Upper lobe of left lung (tissue), 6 donors: ENCODE measurements around the gene CFI. TPM values are rescaled to one million over a fixed set of nuclear protein-coding genes. Genes with fewer than 3 reads are reported as not detected.
"Not testable (repeated sequence)": the region's sequence is repeated elsewhere in the genome, so short reads cannot be mapped to it uniquely, and the experiment has no call there.

Experiments used
- ATAC-seq, 2 donors: fragments of 200-7000 bp; cut with Tn5 transposase; one replicate each; pipeline ENCODE4 v1.9.1; 2022; ENCODE audit warnings: mild to moderate bottlenecking in 2 of 2, moderate library complexity in 2 of 2; ENCODE audit not compliant: low FRiP score in 2 of 2
- DNase-seq, 2 donors: peaks; one replicate each; pipeline ENCODE4 v3.0.0-alpha.2; 2019 to 2020
- H3K27ac ChIP-seq, 4 donors: fragments of 200-600 bp; sonication (generic); one replicate each; pipeline ENCODE4 v1.5.1; 2016 to 2019
- H3K27me3 ChIP-seq, 4 donors: fragments of 200-600 bp; sonication (generic); one replicate each; pipeline ENCODE4 v1.5.1; 2017 to 2019
- H3K36me3 ChIP-seq, 4 donors: fragments of 200-600 bp; sonication (generic); one replicate each; pipeline ENCODE4 v1.5.1; 2016 to 2019
- H3K4me1 ChIP-seq, 4 donors: fragments of 200-600 bp; sonication (generic); one replicate each; pipeline ENCODE4 v1.5.1; 2018 to 2019
- H3K4me3 ChIP-seq, 4 donors: fragments of 200-600 bp; sonication (generic); one replicate each; pipeline ENCODE4 v1.5.1; 2017 to 2019; ENCODE audit warnings: mild to moderate bottlenecking in 2 of 4, moderate library complexity in 1 of 4
- H3K9me3 ChIP-seq, 4 donors: fragments of 200-600 bp; sonication (generic); one replicate each; pipeline ENCODE4 v1.5.1; 2018 to 2019
- EP300 ChIP-seq, 4 donors: sonication (generic); formaldehyde crosslinking; IDR thresholded peaks; one replicate each; pipeline ENCODE4 v1.5.1; 2017; ENCODE audit warnings: antibody characterized with exemption in 4 of 4, control low read depth in 2 of 4
- POLR2A ChIP-seq, 4 donors: fragments of 450-650 bp; IDR thresholded peaks; one replicate each; pipeline ENCODE4 v1.5.1; 2016 to 2017; ENCODE audit warnings: antibody characterized with exemption in 4 of 4, mild to moderate bottlenecking in 2 of 4
- POLR2AphosphoS5 ChIP-seq, 2 donors: sonication (generic); formaldehyde crosslinking; IDR thresholded peaks; one replicate each; pipeline ENCODE4 v1.5.1; 2017; ENCODE audit warnings: antibody characterized with exemption in 2 of 2
- WGBS, 2 donors: methylation state at CpG; one replicate each; pipeline ENCODE4 v1.1.5; 2017 to 2018; 5-methylcytosine and 5-hydroxymethylcytosine counted together
- total RNA-seq, 6 donors: library from RNA; depleted of rRNA in 4 of 6; stranded (reverse); fragments of >200 nt in 4 of 6; gene quantifications; one replicate each; pipeline versions ENCODE4 v1.1.0 to v1.2.1, GENCODE V29; 2016 to 2021
- TF ChIP-seq, protein P1 (sequence below), 6 experiments: fragments of 450-650 bp in 4 of 6; fragments of 200-600 bp in 2 of 6; sonication (generic) in 2 of 6; IDR thresholded peaks; one replicate each; pipeline ENCODE4 v1.5.1; 2016 to 2019; ENCODE audit warnings: antibody characterized with exemption in 6 of 6
- donor health status: DM: no; HTN: no; CAD: no; lungs with moderate emphysema.
- donor health status: DM: no; HTN: yes; CAD: no; lungs with severe emphysema.

CFI gene
- total RNA-seq, 6 donors from 2014 or later: 20.2 to 122 (median 53.3) TPM

DNA sequence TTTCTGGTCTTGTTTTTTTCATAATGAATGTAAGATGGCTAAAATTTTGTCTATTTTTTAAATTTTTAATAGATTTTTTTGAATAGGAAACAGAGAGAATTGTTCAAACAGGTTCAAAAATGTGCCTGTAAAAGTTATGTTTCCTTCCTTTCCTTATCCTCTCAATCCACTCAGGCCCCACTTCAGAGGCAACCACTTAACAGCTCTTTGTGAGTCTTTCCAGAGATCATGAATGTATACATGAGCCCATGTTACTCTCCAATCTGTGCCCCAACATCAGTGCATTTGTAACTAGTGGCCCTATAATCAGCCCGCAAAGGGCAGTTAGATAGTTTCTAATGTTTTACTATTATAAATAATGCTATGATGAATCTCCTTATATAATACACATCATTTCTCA is 14.0 kb downstream of the CFI start:
- 76 to 77% methylated on average over 1 of the region's 1 CpG for whole genome bisulfite sequencing, 2 donors
- Histone ChIP-seq H3K36me3 (no peaks in the 10 kb centered on the region), H3K27me3 (no peaks in the 10 kb centered on the region), H3K9me3 (no peaks in the 10 kb centered on the region), H3K4me3 (no peak overlapping the region), H3K27ac (no peak overlapping the region), H3K4me1 (no peaks in the 10 kb centered on the region)
- ATAC-seq (no peak), DNase-seq (peak in 1 of 2 donors; percentile 36)
- TF ChIP-seq, protein P1, sequence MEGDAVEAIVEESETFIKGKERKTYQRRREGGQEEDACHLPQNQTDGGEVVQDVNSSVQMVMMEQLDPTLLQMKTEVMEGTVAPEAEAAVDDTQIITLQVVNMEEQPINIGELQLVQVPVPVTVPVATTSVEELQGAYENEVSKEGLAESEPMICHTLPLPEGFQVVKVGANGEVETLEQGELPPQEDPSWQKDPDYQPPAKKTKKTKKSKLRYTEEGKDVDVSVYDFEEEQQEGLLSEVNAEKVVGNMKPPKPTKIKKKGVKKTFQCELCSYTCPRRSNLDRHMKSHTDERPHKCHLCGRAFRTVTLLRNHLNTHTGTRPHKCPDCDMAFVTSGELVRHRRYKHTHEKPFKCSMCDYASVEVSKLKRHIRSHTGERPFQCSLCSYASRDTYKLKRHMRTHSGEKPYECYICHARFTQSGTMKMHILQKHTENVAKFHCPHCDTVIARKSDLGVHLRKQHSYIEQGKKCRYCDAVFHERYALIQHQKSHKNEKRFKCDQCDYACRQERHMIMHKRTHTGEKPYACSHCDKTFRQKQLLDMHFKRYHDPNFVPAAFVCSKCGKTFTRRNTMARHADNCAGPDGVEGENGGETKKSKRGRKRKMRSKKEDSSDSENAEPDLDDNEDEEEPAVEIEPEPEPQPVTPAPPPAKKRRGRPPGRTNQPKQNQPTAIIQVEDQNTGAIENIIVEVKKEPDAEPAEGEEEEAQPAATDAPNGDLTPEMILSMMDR (IDR thresholded peaks at IDR 0.05): no peak
- no peak for TF ChIP-seq POLR2A (IDR thresholded peaks at IDR 0.05)
- no peak for TF ChIP-seq EP300 (IDR thresholded peaks at IDR 0.05)
- TF ChIP-seq POLR2AphosphoS5 (IDR thresholded peaks at IDR 0.05): no peak

DNA sequence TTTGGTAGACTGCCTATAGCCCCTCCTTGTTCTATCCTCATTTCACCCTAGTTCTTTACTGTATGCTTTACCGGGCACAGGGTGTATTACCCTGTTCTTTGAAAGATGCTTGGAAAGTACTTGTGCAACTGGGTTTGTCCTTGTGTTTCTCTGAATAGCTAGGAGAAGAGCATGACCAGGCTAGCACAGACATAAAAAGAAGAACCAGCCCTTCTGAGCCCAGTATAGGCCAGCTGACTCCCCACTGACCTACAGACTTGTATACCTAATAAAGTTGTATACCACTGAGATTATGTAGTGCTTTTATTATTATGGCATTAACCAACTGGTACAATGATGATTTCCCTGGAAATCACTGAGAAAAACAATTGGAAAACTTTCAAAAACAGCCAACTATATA is 15.0 kb downstream of the CFI start:
- Histone ChIP-seq H3K27me3 (no peaks in the 10 kb centered on the region), H3K27ac (no peak overlapping the region), H3K36me3 (no peaks in the 10 kb centered on the region), H3K9me3 (no peaks in the 10 kb centered on the region), H3K4me3 (no peak overlapping the region), H3K4me1 (no peaks in the 10 kb centered on the region)
- ATAC-seq (no peak), DNase-seq (no peak)
- no peak for TF ChIP-seq EP300 (IDR thresholded peaks at IDR 0.05)
- TF ChIP-seq POLR2AphosphoS5 (IDR thresholded peaks at IDR 0.05): no peak
- TF ChIP-seq, protein P1 (IDR thresholded peaks at IDR 0.05): no peak
- no peak for TF ChIP-seq POLR2A (IDR thresholded peaks at IDR 0.05)
- WGBS, 2 donors: 78 to 85% methylated on average over 1 of the region's 1 CpG

DNA sequence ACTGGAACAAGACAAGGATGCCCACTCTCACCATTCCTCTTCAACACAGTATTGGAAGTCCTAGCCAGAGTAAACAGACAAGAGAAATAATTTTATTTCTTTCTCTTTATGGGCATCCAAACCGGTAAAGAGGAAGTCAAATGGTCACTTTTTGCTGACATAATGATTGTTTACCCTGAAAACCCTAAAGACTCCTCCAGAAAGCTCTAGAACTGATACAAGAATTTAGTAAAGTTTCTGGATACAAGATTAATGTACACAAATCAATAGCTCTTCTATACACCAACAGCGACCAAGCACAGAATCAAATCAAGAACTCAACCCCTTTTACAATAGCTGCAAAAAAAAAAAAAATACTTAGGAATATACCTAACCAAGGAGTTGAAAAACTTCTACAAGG is 19.7 kb downstream of the CFI start:
- H3K4me1 ChIP-seq, H3K27ac ChIP-seq, H3K4me3 ChIP-seq, DNase-seq, H3K36me3 ChIP-seq, H3K9me3 ChIP-seq, ATAC-seq, H3K27me3 ChIP-seq: not testable (repeated sequence)
- WGBS, 2 donors: 79 to 82% methylated on average over 2 of the region's 2 CpGs

DNA sequence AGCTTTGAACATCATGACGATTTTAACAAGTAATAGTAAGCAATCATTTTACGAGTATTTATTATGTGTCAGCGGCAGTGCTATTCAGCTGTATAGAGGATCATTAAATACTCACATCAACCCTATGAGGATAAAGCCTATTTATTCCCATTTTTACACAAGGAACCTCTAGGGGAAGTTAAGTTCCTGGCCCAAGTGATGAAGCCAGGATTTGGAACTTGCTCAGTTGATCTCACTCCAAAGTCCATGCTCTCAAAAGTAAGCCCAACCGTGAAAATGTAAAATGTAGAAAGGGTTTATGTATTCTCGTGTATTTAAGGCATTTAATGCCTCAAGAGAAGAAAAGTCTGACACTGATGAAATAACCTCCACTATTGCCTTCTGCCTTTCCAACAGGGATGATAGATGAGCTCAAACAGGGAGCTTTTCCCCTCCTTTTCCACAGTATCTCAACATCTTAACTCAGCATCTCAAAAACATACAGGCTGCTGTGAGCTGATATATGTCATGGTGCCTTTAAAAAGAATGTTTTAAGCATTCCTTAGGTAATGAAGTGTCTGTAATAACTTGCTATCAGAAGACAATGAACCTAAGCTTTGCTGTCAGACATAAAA is 36.9 kb downstream of the CFI start:
- no peaks in the 10 kb centered on the region for H3K27me3 ChIP-seq
- TF ChIP-seq EP300 (IDR thresholded peaks at IDR 0.05) (no peak), POLR2AphosphoS5 (IDR thresholded peaks at IDR 0.05) (no peak), POLR2A (IDR thresholded peaks at IDR 0.05) (no peak)
- TF ChIP-seq, protein P1 (IDR thresholded peaks at IDR 0.05): no peak
- DNase-seq (no peak), ATAC-seq (no peak)
- H3K36me3 ChIP-seq: peaks cover 0 to 6% (median 0%) of the 10 kb centered on the region in 4 donors
- no peak overlapping the region for H3K27ac ChIP-seq
- H3K4me3 ChIP-seq: no peak overlapping the region
- no peaks in the 10 kb centered on the region for H3K4me1 ChIP-seq
- WGBS, 2 donors: 68 to 74% methylated on average over 5 of the region's 5 CpGs
- no peaks in the 10 kb centered on the region for H3K9me3 ChIP-seq

DNA sequence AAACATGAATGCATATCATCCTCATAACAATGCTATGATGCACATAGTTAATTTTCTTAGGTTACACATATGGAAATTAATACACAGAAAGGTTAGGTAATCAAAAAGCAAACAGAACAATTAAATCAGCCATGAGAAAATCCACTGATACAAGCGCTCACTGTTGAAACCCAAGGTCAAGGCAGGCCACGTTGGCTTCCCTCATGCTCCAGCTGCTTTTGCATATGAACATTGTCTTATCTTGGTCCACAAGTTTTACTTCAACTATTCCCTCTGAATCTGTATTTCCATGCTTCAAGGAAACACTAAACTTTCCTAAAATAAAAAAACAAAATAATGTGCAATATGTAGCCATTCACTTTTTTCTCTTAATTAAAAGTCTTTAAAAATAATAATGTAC is 37.4 kb downstream of the CFI start:
- Histone ChIP-seq H3K27ac (no peak overlapping the region), H3K36me3 (peaks cover 0 to 6% (median 0%) of the 10 kb centered on the region in 4 donors), H3K27me3 (no peaks in the 10 kb centered on the region), H3K4me3 (no peak overlapping the region), H3K4me1 (no peaks in the 10 kb centered on the region), H3K9me3 (no peaks in the 10 kb centered on the region)
- TF ChIP-seq EP300 (IDR thresholded peaks at IDR 0.05) (no peak), POLR2A (IDR thresholded peaks at IDR 0.05) (no peak)
- TF ChIP-seq, protein P1 (IDR thresholded peaks at IDR 0.05): no peak
- 71 to 75% methylated on average over 2 of the region's 2 CpGs for WGBS, 2 donors
- DNase-seq (no peak), ATAC-seq (no peak)
